HFFc6 (cell line): ENCODE data around the gene SEPTIN3. TPM values are rescaled to one million over a fixed set of nuclear protein-coding genes. Genes with fewer than 3 reads are reported as not detected.

Source experiments
- DNase-seq: peaks from one replicate; pipeline ENCODE4 v3.0.0-alpha.2; 2018
- H3K27ac Mint-ChIP-seq: 2 replicates; pipeline ENCODE4 v1.8.0; 2020; ENCODE audit warnings: mild to moderate bottlenecking, mixed read lengths
- H3K27me3 Mint-ChIP-seq: 2 replicates; pipeline ENCODE4 v1.8.0; 2021; ENCODE audit warnings: mild to moderate bottlenecking, moderate library complexity, mixed read lengths; ENCODE audit not compliant: insufficient read depth
- H3K36me3 Mint-ChIP-seq: 2 replicates; pipeline ENCODE4 v1.8.0; 2021; ENCODE audit warnings: low read depth, mixed read lengths
- H3K4me1 Mint-ChIP-seq: 2 replicates; pipeline ENCODE4 v1.8.0; 2020; ENCODE audit warnings: low read depth, mixed read lengths
- H3K4me3 Mint-ChIP-seq: 2 replicates; pipeline ENCODE4 v1.8.0; 2020; ENCODE audit warnings: mild to moderate bottlenecking, moderate library complexity, mixed read lengths
- H3K9me3 Mint-ChIP-seq: 2 replicates; pipeline ENCODE4 v1.8.0; 2020; ENCODE audit warnings: mild to moderate bottlenecking, mixed read lengths
- CTCF ChIP-seq: fragments of 200-600 bp; sonication (generic); IDR thresholded peaks from 2 replicates; pipeline ENCODE4 v1.5.0; 2021; ENCODE audit warnings: antibody characterized with exemption, mild to moderate bottlenecking
- total RNA-seq, 6 experiments: library from RNA; stranded (reverse); fragmentation: NEBNext Ultra II Directional; extraction: Animal tissue kit (Norgen Biotek cat#: 25700); gene quantifications; 2 replicates in 1 of 6; 3 replicates in 5 of 6; pipeline ENCODE4 v1.2.3, GENCODE V29; 2021

Gene SEPTIN3
- total RNA-seq, 6 experiments from 2014 or later, result 0.05 to 0.17 TPM; not detected in 4

- Mint-ChIP-seq H3K27me3 (no peaks in the 10 kb centered on the region), H3K27ac (no peak overlapping the region), H3K36me3 (no peaks in the 10 kb centered on the region), H3K4me3 (no peak overlapping the region), H3K9me3 (no peaks in the 10 kb centered on the region), H3K4me1 (peaks cover 14% of the 10 kb centered on the region)
- no peak for DNase-seq
- TF ChIP-seq CTCF, result no peak
Observed at GRCh38 chr22:41935509-41935908, 33.7 kb upstream of the SEPTIN3 start.

GRCh38 chr22:41936894-41937169 is 32.4 kb upstream of the SEPTIN3 start:
- no peak for DNase-seq
- peaks cover 27% of the 10 kb centered on the region for H3K4me1 Mint-ChIP-seq
- H3K36me3 Mint-ChIP-seq, result no peaks in the 10 kb centered on the region; the same call in 1 of the 2 replicates
- no peak overlapping the region for H3K4me3 Mint-ChIP-seq
- no peak overlapping the region for H3K27ac Mint-ChIP-seq
- no peaks in the 10 kb centered on the region for H3K9me3 Mint-ChIP-seq
- no peak for TF ChIP-seq CTCF
- no peaks in the 10 kb centered on the region for H3K27me3 Mint-ChIP-seq

- Mint-ChIP-seq H3K4me1 (peaks cover 50% of the 10 kb centered on the region), H3K9me3 (no peaks in the 10 kb centered on the region), H3K27ac (peak overlapping the region; percentile 93), H3K4me3 (no peak overlapping the region), H3K36me3 (peaks cover 5% of the 10 kb centered on the region; the same call in 1 of the 2 replicates), H3K27me3 (no peaks in the 10 kb centered on the region)
- no peak for TF ChIP-seq CTCF
- DNase-seq, result no peak
Observed at GRCh38 chr22:41939981-41940831, 29.0 kb upstream of the SEPTIN3 start.

GRCh38 chr22:41940832-41941765 is 28.1 kb upstream of the SEPTIN3 start:
- Mint-ChIP-seq H3K27me3 (no peaks in the 10 kb centered on the region), H3K36me3 (peaks cover 9% of the 10 kb centered on the region; the same call in 1 of the 2 replicates)

More at GRCh38 chr22:41940832-41941765, 28.1 kb upstream of the SEPTIN3 start:
- peak; percentile 88 for DNase-seq
- Mint-ChIP-seq H3K9me3 (no peaks in the 10 kb centered on the region), H3K4me1 (peaks cover 58% of the 10 kb centered on the region), H3K4me3 (no peak overlapping the region), H3K27ac (peak overlapping the region; percentile 93)
- TF ChIP-seq CTCF, result peak; percentile 95
